ENCODE data around the gene ZKSCAN1.
"Not testable (repeated sequence)": the region's sequence is repeated elsewhere in the genome, so short reads cannot be mapped to it uniquely, and the experiment has no call there.

ZKSCAN1 gene

GRCh38 chr7:100003711-100004661 lies 11.4 kb upstream of the ZKSCAN1 start:
- peak; percentile 44 for DNase-seq

- no peak for DNase-seq
Measured at GRCh38 chr7:100007887-100008286, 7.5 kb upstream of the ZKSCAN1 start.

- DNase-seq: no peak
Measured at GRCh38 chr7:100008525-100008924, 6.9 kb upstream of the ZKSCAN1 start.

- not testable (repeated sequence) for DNase-seq
Measured at GRCh38 chr7:100009952-100010351, 5.4 kb upstream of the ZKSCAN1 start.

GRCh38 chr7:100010901-100011300 lies 4.5 kb upstream of the ZKSCAN1 start:
- DNase-seq: no peak

GRCh38 chr7:100011516-100011915 lies 3.9 kb upstream of the ZKSCAN1 start:
- no peak for DNase-seq

GRCh38 chr7:100012385-100013327 lies 2.7 kb upstream of the ZKSCAN1 start:
- DNase-seq: not testable (repeated sequence)

- no peak for DNase-seq
Measured at GRCh38 chr7:100013328-100013676, 2.1 kb upstream of the ZKSCAN1 start.

- no peak for DNase-seq
Measured at GRCh38 chr7:100016215-100016901, 962 bp downstream of the ZKSCAN1 start.

- no peak for DNase-seq
Measured at GRCh38 chr7:100017300-100017699, 1.9 kb downstream of the ZKSCAN1 start.

GRCh38 chr7:100017875-100018274 lies 2.5 kb downstream of the ZKSCAN1 start:
- DNase-seq: no peak

GRCh38 chr7:100019908-100020307 lies 4.5 kb downstream of the ZKSCAN1 start:
- DNase-seq: no peak

- no peak for DNase-seq
Measured at GRCh38 chr7:100021297-100021696, 5.9 kb downstream of the ZKSCAN1 start.

GRCh38 chr7:100022621-100023020 lies 7.2 kb downstream of the ZKSCAN1 start:
- no peak for DNase-seq

- DNase-seq: no peak
Measured at GRCh38 chr7:100023526-100023925, 8.1 kb downstream of the ZKSCAN1 start.

- no peak for DNase-seq
Measured at GRCh38 chr7:100024020-100024619, 8.7 kb downstream of the ZKSCAN1 start.

- DNase-seq: no peak
Measured at GRCh38 chr7:100027197-100027596, 11.8 kb downstream of the ZKSCAN1 start.

- DNase-seq: no peak
Measured at GRCh38 chr7:100029596-100029995, 14.2 kb downstream of the ZKSCAN1 start.

GRCh38 chr7:100033526-100033925 lies 18.1 kb downstream of the ZKSCAN1 start:
- DNase-seq: no peak

- DNase-seq: no peak
Measured at GRCh38 chr7:100034871-100035510, 19.6 kb downstream of the ZKSCAN1 start.

- DNase-seq: no peak
Measured at GRCh38 chr7:100035876-100036275, 20.5 kb downstream of the ZKSCAN1 start.

GRCh38 chr7:100038326-100038725 lies 22.9 kb downstream of the ZKSCAN1 start:
- DNase-seq: no peak
